Fibroblast of villous mesenchyme (primary cell): ENCODE data around the gene LYRM4. TPM values are rescaled to one million over a fixed set of nuclear protein-coding genes. Genes with fewer than 3 reads are reported as not detected.

Experiments
- DNase-seq: peaks from one replicate; pipeline ENCODE4 v3.0.0-alpha.2; 2010; ENCODE audit warnings: low read depth
- H3K4me3 ChIP-seq: 2 replicates; pipeline ENCODE4 v1.5.1; 2011; ENCODE audit warnings: low read depth, mild to moderate bottlenecking, low read length
- CTCF ChIP-seq: IDR thresholded peaks from 2 replicates; pipeline ENCODE4 v1.5.1; 2012; ENCODE audit warnings: low read depth, mild to moderate bottlenecking, low read length; ENCODE audit not compliant: insufficient read depth
- total RNA-seq: library from RNA; depleted of rRNA; stranded (reverse); fragments of >200 nt; gene quantifications from 2 replicates; pipeline ENCODE4 v1.2.3, GENCODE V29; 2012

Gene LYRM4
- total RNA-seq, 1 donor, result 13.4 TPM

- no peak overlapping the region for H3K4me3 ChIP-seq
- TF ChIP-seq CTCF, result no peak
- no peak for DNase-seq
Measured at GRCh38 chr6:5157621-5158138, 103.1 kb downstream of the LYRM4 start.

GRCh38 chr6:5156627-5157026 lies 104.1 kb downstream of the LYRM4 start:
- DNase-seq, result no peak
- no peak overlapping the region for H3K4me3 ChIP-seq
- TF ChIP-seq CTCF, result no peak

- no peak overlapping the region for H3K4me3 ChIP-seq
- TF ChIP-seq CTCF, result no peak
- DNase-seq, result no peak
Measured at GRCh38 chr6:5155906-5156305, 104.8 kb downstream of the LYRM4 start.

- no peak for DNase-seq
- no peak overlapping the region for H3K4me3 ChIP-seq
- no peak for TF ChIP-seq CTCF
Measured at GRCh38 chr6:5153186-5153585, 107.6 kb downstream of the LYRM4 start.

GRCh38 chr6:5152460-5152859 lies 108.3 kb downstream of the LYRM4 start:
- no peak for TF ChIP-seq CTCF
- DNase-seq, result no peak
- no peak overlapping the region for H3K4me3 ChIP-seq

GRCh38 chr6:5151955-5152401 lies 108.8 kb downstream of the LYRM4 start:
- no peak for TF ChIP-seq CTCF
- no peak for DNase-seq
- no peak overlapping the region for H3K4me3 ChIP-seq

- no peak for TF ChIP-seq CTCF
- no peak overlapping the region for H3K4me3 ChIP-seq
Measured at GRCh38 chr6:5151360-5151954, 109.3 kb downstream of the LYRM4 start.

More at GRCh38 chr6:5151360-5151954, 109.3 kb downstream of the LYRM4 start:
- no peak for DNase-seq
